Activated naive CD8-positive, alpha-beta T cell treated with anti-CD3 and anti-CD28 coated beads, Interleukin-2, amount 50 U/mL, for 24 hours (primary cell): Measurements from ENCODE around the gene PLA2G12A.

Experiments used
- ATAC-seq: fragments of 150-1000 bp; cut with Tn5 transposase; one replicate; pipeline ENCODE4 v1.10.0; 2021
- DNase-seq: peaks from one replicate; pipeline ENCODE4 v3.0.0; 2021
- H3K27ac Mint-ChIP-seq: one replicate; pipeline ENCODE4 v1.8.0; 2021; ENCODE audit warnings: mild to moderate bottlenecking, mixed read lengths
- H3K27me3 Mint-ChIP-seq: one replicate; pipeline ENCODE4 v1.8.0; 2021; ENCODE audit warnings: mixed read lengths
- H3K36me3 Mint-ChIP-seq: one replicate; pipeline ENCODE4 v1.8.0; 2021; ENCODE audit warnings: low read depth, mixed read lengths
- H3K4me1 Mint-ChIP-seq: one replicate; pipeline ENCODE4 v1.8.0; 2021; ENCODE audit warnings: mixed read lengths
- H3K4me3 Mint-ChIP-seq: one replicate; pipeline ENCODE4 v1.8.0; 2021; ENCODE audit warnings: mild to moderate bottlenecking, moderate library complexity, mixed read lengths
- H3K9me3 Mint-ChIP-seq: one replicate; pipeline ENCODE4 v1.8.0; 2021; ENCODE audit warnings: mixed read lengths

PLA2G12A gene

DNA sequence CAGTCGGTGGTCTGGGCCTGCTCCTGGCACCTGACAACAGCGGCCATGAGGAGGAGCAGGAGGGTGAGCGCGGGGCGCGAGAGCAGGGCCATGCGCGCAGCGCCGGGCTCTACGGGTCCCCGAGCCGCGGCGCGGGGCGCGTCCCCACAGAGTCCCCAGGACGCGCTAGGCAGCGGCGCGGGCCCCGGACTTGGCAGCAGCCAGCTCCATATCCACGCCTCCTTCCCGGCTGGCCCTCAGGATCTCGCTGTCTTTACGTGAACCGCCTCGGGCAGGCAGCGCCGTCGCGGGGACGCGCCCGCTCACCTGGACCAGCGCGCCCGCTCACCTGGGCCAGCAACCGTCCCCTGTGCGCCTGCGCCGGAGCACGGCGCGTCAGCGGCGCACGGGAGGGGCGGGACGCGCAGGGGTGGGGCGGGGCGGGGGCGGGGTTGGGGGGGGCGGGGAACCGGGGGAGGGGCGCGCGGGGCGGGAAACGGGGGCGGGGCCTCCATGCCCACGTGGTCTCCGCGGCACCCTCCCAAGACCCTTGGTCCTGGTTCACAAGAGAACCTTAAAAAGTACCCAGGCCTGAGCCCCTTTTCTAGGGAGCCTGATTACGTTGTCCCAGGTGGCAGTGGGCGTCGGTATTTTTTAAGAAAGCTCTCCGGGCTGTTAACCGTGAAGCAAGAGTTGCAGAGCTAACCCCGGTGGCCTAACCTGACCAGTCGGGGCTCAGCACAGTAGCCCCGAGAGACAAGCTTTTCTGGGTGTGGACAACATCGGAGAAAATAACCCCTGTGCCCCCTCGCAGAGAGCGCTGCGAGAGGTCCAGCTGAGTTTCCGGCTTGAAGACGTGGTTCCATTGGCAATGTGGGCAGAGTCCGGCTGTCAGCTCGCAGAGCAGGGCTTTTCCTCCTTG, at the start of gene PLA2G12A:
Gene PLA2G12A, minus strand, starts transcription at position 353 of the 901 bp plus-strand sequence. Its CDS starts 261 bp downstream, at position 92.
- peaks cover 2% of the 10 kb centered on the region for H3K36me3 Mint-ChIP-seq
- peak within 1 kb of the TSS; percentile 83 for H3K27ac Mint-ChIP-seq
- no peaks in the 10 kb centered on the region for H3K9me3 Mint-ChIP-seq
- H3K27me3 Mint-ChIP-seq, result no peaks in the 10 kb centered on the region
- DNase-seq (peak; percentile 72), ATAC-seq (peak; percentile 85)
- H3K4me1 Mint-ChIP-seq, result peaks cover 21% of the 10 kb centered on the region
- H3K4me3 Mint-ChIP-seq, result peak within 1 kb of the TSS; percentile 92

DNA sequence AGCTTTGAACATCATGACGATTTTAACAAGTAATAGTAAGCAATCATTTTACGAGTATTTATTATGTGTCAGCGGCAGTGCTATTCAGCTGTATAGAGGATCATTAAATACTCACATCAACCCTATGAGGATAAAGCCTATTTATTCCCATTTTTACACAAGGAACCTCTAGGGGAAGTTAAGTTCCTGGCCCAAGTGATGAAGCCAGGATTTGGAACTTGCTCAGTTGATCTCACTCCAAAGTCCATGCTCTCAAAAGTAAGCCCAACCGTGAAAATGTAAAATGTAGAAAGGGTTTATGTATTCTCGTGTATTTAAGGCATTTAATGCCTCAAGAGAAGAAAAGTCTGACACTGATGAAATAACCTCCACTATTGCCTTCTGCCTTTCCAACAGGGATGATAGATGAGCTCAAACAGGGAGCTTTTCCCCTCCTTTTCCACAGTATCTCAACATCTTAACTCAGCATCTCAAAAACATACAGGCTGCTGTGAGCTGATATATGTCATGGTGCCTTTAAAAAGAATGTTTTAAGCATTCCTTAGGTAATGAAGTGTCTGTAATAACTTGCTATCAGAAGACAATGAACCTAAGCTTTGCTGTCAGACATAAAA, 35.0 kb upstream of the PLA2G12A start:
- Mint-ChIP-seq H3K27me3 (peaks cover 12% of the 10 kb centered on the region), H3K4me3 (no peak overlapping the region), H3K27ac (no peak overlapping the region), H3K4me1 (peaks cover 15% of the 10 kb centered on the region), H3K36me3 (no peaks in the 10 kb centered on the region), H3K9me3 (no peaks in the 10 kb centered on the region)
- ATAC-seq (no peak), DNase-seq (no peak)

DNA sequence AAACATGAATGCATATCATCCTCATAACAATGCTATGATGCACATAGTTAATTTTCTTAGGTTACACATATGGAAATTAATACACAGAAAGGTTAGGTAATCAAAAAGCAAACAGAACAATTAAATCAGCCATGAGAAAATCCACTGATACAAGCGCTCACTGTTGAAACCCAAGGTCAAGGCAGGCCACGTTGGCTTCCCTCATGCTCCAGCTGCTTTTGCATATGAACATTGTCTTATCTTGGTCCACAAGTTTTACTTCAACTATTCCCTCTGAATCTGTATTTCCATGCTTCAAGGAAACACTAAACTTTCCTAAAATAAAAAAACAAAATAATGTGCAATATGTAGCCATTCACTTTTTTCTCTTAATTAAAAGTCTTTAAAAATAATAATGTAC, 34.5 kb upstream of the PLA2G12A start:
- no peaks in the 10 kb centered on the region for H3K36me3 Mint-ChIP-seq
- no peak for ATAC-seq
- no peak overlapping the region for H3K4me3 Mint-ChIP-seq
- no peaks in the 10 kb centered on the region for H3K9me3 Mint-ChIP-seq
- H3K4me1 Mint-ChIP-seq, result peaks cover 15% of the 10 kb centered on the region
- no peak for DNase-seq
- peaks cover 12% of the 10 kb centered on the region for H3K27me3 Mint-ChIP-seq
- H3K27ac Mint-ChIP-seq, result no peak overlapping the region

DNA sequence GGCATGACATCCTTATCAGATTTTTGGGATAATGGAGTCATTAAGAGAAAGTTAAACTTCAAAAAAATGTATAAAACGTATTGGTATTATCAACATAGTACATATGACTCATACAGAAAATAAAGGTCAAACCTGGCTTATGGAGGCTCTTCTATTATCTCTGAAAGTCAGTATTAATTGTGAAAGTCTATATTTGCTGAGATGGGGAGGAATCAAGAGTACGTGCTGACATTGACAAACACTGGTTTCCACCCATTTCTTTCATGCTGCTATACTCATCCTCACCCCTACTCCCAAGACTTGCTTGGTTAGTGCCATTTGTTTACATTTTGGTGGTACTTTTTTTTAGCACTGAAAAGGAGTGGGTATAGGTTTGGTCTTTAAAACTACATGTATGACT, 30.8 kb upstream of the PLA2G12A start:
- peak overlapping the region; percentile 50 for H3K27ac Mint-ChIP-seq
- no peak overlapping the region for H3K4me3 Mint-ChIP-seq
- H3K27me3 Mint-ChIP-seq, result peaks cover 13% of the 10 kb centered on the region
- peaks cover 15% of the 10 kb centered on the region for H3K4me1 Mint-ChIP-seq
- H3K36me3 Mint-ChIP-seq, result no peaks in the 10 kb centered on the region
- H3K9me3 Mint-ChIP-seq, result no peaks in the 10 kb centered on the region
- ATAC-seq (peak; percentile 96), DNase-seq (no peak)

DNA sequence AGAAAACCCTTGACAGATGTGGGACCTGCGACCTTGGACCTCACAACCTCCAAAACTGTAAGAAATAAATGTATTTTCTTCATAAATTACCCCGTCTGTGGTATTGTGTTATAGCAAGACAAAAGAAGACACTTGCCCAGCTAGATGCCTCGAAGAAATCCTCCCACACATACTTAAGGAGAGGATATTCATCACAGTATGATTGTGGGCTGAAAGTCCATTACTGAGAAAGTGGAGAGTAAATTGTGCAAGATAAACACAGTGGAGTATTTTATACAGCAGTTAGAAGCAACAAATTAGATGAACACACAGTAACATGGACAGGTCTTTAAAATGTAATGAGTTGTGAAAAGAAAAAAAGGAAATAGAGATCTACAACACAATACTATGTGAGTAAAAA, 25.8 kb upstream of the PLA2G12A start:
- ATAC-seq (no peak), DNase-seq (no peak)
- peaks cover 7% of the 10 kb centered on the region for H3K27me3 Mint-ChIP-seq
- no peaks in the 10 kb centered on the region for H3K9me3 Mint-ChIP-seq
- no peaks in the 10 kb centered on the region for H3K36me3 Mint-ChIP-seq
- no peak overlapping the region for H3K4me3 Mint-ChIP-seq
- H3K4me1 Mint-ChIP-seq, result peaks cover 7% of the 10 kb centered on the region
- H3K27ac Mint-ChIP-seq, result no peak overlapping the region

DNA sequence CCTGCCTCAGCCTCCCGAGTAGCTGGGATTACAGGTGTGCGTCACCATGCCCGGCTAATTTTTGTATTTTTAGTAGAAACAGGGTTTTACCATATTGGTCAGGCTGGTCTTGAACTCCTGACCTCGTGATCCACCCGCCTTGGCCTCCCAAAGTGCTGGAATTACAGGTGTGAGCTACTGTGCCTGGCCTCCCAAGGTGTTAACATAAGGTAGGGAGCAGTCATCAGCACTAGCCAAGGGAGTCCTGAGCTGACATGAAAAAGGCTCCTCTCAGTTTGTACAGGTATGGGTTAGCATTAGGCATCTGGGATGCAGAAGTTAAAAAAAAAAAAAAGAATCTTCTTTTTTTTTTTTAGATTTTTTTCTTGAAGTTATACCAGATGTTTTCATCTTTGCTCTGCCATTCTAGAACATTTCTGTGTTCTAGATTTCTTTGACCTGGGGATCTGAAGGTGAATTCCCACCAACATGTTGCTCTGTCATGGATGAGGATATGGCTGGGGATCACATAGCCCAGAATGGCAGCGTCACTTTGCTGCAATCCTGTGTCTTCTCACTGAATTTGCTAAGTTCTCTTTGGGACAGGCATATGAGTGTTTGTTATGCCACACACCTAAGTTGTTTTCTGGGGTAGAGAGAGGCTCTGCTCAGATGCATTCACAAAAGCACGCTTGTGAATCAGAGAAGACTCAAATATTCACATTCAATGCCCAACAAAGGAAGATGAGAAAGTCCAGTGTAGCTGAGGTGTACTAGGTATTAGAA, 24.4 kb upstream of the PLA2G12A start:
- Mint-ChIP-seq H3K4me3 (no peak overlapping the region), H3K9me3 (no peaks in the 10 kb centered on the region), H3K27ac (no peak overlapping the region), H3K4me1 (no peaks in the 10 kb centered on the region), H3K27me3 (peaks cover 5% of the 10 kb centered on the region), H3K36me3 (no peaks in the 10 kb centered on the region)
- DNase-seq (no peak), ATAC-seq (peak; percentile 68)

DNA sequence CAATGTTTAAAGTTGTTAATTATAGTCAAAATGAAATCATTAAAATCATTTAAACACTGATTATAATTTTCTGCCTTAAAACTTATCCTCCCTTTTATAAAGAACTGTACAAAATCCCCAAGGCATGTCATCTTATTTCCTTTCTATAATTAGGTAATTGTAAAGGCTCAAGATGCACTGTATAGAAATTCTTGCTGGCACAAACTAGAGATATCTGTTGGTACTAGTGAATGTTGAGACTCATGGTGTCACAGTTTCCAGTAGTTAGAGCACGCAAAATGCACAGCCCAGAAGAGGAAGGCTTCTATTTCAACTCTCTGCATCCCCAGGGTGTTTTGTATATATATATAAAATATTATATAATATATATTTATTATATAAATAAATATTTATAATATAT, 22.7 kb upstream of the PLA2G12A start:
- peaks cover 2% of the 10 kb centered on the region for H3K27me3 Mint-ChIP-seq
- no peaks in the 10 kb centered on the region for H3K9me3 Mint-ChIP-seq
- no peak for DNase-seq
- H3K27ac Mint-ChIP-seq, result no peak overlapping the region
- no peak overlapping the region for H3K4me3 Mint-ChIP-seq
- H3K36me3 Mint-ChIP-seq, result no peaks in the 10 kb centered on the region
- no peaks in the 10 kb centered on the region for H3K4me1 Mint-ChIP-seq
- no peak for ATAC-seq

DNA sequence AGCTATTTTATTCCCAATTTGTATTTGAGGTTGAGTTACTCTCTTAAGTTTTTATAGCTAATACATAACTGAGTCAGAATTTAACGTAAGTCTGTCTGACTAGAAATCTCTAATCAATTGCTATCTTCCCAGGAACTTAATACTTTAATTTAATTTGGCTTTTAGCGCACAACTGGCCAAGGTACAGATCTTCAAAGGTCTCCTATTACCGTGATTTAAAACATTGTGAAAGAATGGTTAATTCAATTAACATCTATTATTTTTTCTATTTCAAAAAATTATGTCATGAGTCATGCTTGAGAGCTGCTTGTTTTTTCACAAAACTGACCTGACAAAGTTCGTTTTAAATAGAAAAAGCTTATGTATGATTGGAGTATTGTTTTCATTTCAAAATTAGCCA, 22.0 kb upstream of the PLA2G12A start:
- DNase-seq, result no peak
- no peak overlapping the region for H3K27ac Mint-ChIP-seq

DNA sequence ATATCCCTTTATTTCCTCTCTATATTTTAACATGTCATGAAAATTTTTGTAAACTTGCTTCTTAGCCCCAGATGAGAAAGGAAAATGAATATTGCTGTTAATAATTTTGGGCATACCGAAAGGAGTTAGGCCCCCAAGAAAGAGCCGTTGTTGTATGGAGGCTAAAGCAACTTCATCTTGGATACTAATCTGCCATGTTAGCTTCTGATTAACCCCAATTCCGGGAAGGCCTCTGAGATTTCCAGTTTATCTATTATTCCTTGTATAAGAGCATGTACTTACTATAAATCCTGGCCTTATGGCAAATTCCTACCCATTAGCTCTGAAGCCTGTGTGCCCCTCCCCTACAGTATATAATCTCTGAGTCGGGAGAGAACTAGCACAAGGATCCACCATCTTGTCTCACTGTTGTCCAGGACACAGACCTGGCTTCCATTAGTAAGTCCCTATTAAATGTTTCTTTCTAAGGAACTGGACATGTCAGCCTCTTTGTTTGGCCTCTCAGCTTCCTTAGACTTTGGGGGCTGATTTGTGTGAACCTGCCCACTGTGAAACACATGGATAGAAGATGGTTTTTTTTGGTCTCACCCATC, 20.9 kb upstream of the PLA2G12A start:
- Mint-ChIP-seq H3K27ac (no peak overlapping the region), H3K36me3 (no peaks in the 10 kb centered on the region), H3K4me3 (no peak overlapping the region), H3K4me1 (no peaks in the 10 kb centered on the region), H3K27me3 (no peaks in the 10 kb centered on the region), H3K9me3 (no peaks in the 10 kb centered on the region)
- DNase-seq (no peak), ATAC-seq (no peak)

More for the DNA sequence above, 22.0 kb upstream of the PLA2G12A start:
- no peak overlapping the region for H3K4me3 Mint-ChIP-seq
- ATAC-seq, result no peak
- H3K36me3 Mint-ChIP-seq, result no peaks in the 10 kb centered on the region
- no peaks in the 10 kb centered on the region for H3K9me3 Mint-ChIP-seq
- no peaks in the 10 kb centered on the region for H3K4me1 Mint-ChIP-seq
- peaks cover 2% of the 10 kb centered on the region for H3K27me3 Mint-ChIP-seq

DNA sequence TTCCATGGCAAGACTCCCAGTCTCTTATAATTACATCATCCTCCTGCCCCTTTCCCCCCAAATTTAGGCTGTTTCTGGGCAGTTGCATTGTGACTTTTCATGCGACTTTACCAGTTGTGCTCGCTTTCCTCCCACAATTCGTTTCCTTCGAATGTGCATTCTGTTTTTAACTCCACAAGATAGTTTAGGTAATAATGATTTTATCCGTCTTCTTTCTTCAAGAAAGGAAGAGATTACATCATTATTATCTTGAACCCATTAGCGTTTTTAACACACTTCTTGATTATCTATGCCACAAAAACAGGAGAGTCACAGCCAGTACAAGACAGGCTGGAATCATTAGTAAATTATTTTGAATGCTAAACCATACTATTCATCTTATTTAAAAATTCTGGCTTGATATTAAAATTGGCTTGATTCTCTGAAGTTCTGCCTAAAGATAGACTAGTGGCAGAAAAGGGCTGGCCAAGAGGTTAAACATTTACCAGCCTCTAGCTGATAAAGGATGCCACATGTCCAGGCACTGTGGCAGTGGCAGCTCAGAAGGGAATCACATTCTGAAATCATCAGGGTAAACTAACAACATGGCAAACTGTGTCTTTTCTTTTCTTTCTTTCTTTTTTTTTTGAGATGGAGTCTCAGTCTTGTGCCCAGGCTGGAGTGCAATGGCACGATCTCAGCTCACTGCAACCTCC, 19.7 kb upstream of the PLA2G12A start:
- no peak for ATAC-seq
- no peaks in the 10 kb centered on the region for H3K36me3 Mint-ChIP-seq
- no peaks in the 10 kb centered on the region for H3K4me1 Mint-ChIP-seq
- no peak overlapping the region for H3K27ac Mint-ChIP-seq
- H3K4me3 Mint-ChIP-seq, result no peak overlapping the region
- H3K27me3 Mint-ChIP-seq, result peaks cover 2% of the 10 kb centered on the region
- no peaks in the 10 kb centered on the region for H3K9me3 Mint-ChIP-seq
- DNase-seq, result no peak

DNA sequence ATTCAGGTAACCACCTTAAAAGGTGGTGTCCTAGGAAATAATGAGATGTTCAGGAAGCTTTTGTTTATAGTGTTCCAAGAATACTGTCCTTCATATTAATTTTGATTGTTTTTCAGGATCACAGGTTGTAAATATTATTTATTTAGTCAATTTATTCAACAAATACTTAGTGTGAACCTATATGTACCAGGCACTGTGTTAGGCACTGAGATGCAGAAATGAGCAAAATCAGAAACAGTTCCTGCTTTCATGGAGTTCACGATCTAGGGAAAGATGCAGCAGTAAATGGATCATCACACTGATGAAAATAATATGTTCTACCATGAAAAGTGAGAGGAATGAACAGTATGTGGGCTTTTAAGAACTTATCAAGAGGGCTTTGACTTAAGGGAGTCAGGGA, 18.2 kb upstream of the PLA2G12A start:
- ATAC-seq (no peak), DNase-seq (no peak)
- H3K9me3 Mint-ChIP-seq, result no peaks in the 10 kb centered on the region
- H3K36me3 Mint-ChIP-seq, result no peaks in the 10 kb centered on the region
- H3K27me3 Mint-ChIP-seq, result peaks cover 2% of the 10 kb centered on the region
- H3K4me1 Mint-ChIP-seq, result no peaks in the 10 kb centered on the region
- H3K4me3 Mint-ChIP-seq, result no peak overlapping the region
- H3K27ac Mint-ChIP-seq, result no peak overlapping the region

DNA sequence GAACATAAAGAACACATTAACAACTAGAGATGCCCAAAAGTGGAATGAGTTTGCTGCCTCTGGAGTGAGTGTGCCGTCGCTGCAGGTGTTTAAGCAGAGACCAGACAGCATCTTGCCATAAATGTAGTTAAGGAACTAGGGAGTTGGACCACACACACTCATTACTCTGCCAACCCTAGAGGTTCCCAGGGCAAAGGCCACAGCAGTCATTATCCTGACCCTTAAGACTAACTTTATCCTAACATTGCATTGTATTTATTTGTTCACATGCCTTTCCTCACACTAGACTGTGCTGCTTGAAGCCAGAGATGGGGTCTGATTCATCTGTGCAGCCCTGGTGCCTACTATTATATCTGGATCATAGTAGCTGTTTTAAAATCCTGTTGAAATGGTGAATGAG, 16.9 kb upstream of the PLA2G12A start:
- Mint-ChIP-seq H3K27me3 (peaks cover 2% of the 10 kb centered on the region), H3K9me3 (no peaks in the 10 kb centered on the region), H3K36me3 (no peaks in the 10 kb centered on the region), H3K4me3 (no peak overlapping the region), H3K27ac (no peak overlapping the region), H3K4me1 (no peaks in the 10 kb centered on the region)
- DNase-seq (no peak), ATAC-seq (no peak)

DNA sequence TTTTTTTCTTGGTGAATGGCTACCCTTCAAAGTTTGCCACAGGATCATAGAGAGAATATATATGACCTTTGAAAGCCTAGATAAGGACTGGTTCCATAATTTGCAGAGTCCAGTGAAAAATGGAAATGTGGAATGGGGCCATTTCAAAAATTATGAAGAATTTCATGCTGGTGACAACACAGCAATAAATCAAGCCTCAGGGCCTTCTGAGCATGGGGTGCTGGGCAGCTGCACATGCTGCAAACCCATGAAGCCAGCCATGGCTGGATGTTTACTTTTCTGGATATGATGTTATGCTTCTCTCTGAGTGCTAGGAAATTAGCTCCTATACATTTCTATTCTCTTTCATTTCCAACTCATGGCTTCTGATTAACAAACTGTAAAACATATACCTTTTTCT, 16.0 kb upstream of the PLA2G12A start:
- Mint-ChIP-seq H3K36me3 (no peaks in the 10 kb centered on the region), H3K9me3 (no peaks in the 10 kb centered on the region), H3K4me3 (no peak overlapping the region), H3K4me1 (no peaks in the 10 kb centered on the region), H3K27ac (no peak overlapping the region), H3K27me3 (peaks cover 2% of the 10 kb centered on the region)
- DNase-seq (no peak), ATAC-seq (no peak)

DNA sequence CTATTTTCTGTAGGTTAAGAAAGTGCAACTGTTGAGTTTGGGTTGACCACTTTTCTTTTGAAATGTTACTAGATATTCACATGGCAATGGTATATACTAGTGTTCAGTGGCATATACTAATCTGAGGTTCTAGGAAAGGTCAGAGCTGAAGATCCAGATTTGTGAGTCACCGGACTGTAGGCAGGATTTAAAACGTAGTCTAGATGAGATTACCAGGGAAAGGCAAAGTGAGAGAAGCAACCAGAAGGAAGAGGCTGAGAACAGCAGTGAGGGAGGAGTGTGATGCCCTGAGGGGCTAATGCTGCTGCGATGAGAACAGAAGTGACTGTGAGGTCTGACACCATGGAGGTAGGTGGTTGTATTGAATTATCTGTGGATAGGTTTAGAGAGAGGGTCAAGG, 9.7 kb upstream of the PLA2G12A start:
- H3K4me1 Mint-ChIP-seq, result no peaks in the 10 kb centered on the region
- no peak overlapping the region for H3K4me3 Mint-ChIP-seq
- H3K27ac Mint-ChIP-seq, result no peak overlapping the region
- peaks cover 3% of the 10 kb centered on the region for H3K27me3 Mint-ChIP-seq
- DNase-seq, result no peak
- H3K9me3 Mint-ChIP-seq, result no peaks in the 10 kb centered on the region
- no peaks in the 10 kb centered on the region for H3K36me3 Mint-ChIP-seq
- ATAC-seq, result no peak
